Urothelium cell line (cell line): ENCODE data around the gene AUNIP.

Experiments used
- DNase-seq: peaks from one replicate; pipeline ENCODE4 v3.0.0; 2011; ENCODE audit warnings: low spot score, mixed read lengths
- FAIRE-seq: peaks from 2 replicates; lab custom pipeline; 2011; peaks lifted over from hg19 to GRCh38; lab: Jason Lieb, UNC

AUNIP gene

GRCh38 chr1:25890239-25891034 is 31.2 kb upstream of the AUNIP start:
- FAIRE-seq: peak; percentile 5

GRCh38 chr1:25889470-25889869 is 30.2 kb upstream of the AUNIP start:
- FAIRE-seq (no peak), DNase-seq (no peak)

More at GRCh38 chr1:25890239-25891034, 31.2 kb upstream of the AUNIP start:
- DNase-seq: peak; percentile 79

- no peak for FAIRE-seq
Observed at GRCh38 chr1:25888426-25888987, 29.2 kb upstream of the AUNIP start.

GRCh38 chr1:25885602-25886001 is 26.3 kb upstream of the AUNIP start:
- no peak for DNase-seq
- FAIRE-seq: no peak

More at GRCh38 chr1:25888426-25888987, 29.2 kb upstream of the AUNIP start:
- DNase-seq: no peak

GRCh38 chr1:25881266-25881665 is 22.0 kb upstream of the AUNIP start:
- no peak for DNase-seq
- FAIRE-seq: no peak

- FAIRE-seq: no peak
Observed at GRCh38 chr1:25880518-25880917, 21.3 kb upstream of the AUNIP start.

GRCh38 chr1:25879675-25880074 is 20.4 kb upstream of the AUNIP start:
- no peak for DNase-seq
- FAIRE-seq: no peak

More at GRCh38 chr1:25880518-25880917, 21.3 kb upstream of the AUNIP start:
- no peak for DNase-seq

- FAIRE-seq (no peak), DNase-seq (no peak)
Observed at GRCh38 chr1:25878690-25879089, 19.4 kb upstream of the AUNIP start.

GRCh38 chr1:25877155-25877554 is 17.9 kb upstream of the AUNIP start:
- DNase-seq (no peak), FAIRE-seq (no peak)

- FAIRE-seq: no peak
- DNase-seq: no peak
Observed at GRCh38 chr1:25876693-25877077, 17.4 kb upstream of the AUNIP start.

- DNase-seq: no peak
- no peak for FAIRE-seq
Observed at GRCh38 chr1:25875856-25876692, 16.8 kb upstream of the AUNIP start.

GRCh38 chr1:25875154-25875855 is 16.0 kb upstream of the AUNIP start, which contains the start of gene PAQR7:
TSS of gene PAQR7 (minus strand) at chr1:25875708. CDS start at chr1:25863839, 11,869 bp downstream.
- FAIRE-seq (no peak), DNase-seq (peak; percentile 83)

- FAIRE-seq (no peak), DNase-seq (no peak)
Observed at GRCh38 chr1:25874635-25875153, 15.4 kb upstream of the AUNIP start.

GRCh38 chr1:25874209-25874608 is 15.0 kb upstream of the AUNIP start:
- no peak for FAIRE-seq
- no peak for DNase-seq

GRCh38 chr1:25873120-25873519 is 13.9 kb upstream of the AUNIP start:
- no peak for DNase-seq
- FAIRE-seq: no peak

GRCh38 chr1:25872713-25873112 is 13.5 kb upstream of the AUNIP start:
- no peak for FAIRE-seq

GRCh38 chr1:25871704-25872494 is 12.6 kb upstream of the AUNIP start:
- DNase-seq (no peak), FAIRE-seq (no peak)

More at GRCh38 chr1:25872713-25873112, 13.5 kb upstream of the AUNIP start:
- no peak for DNase-seq

- FAIRE-seq (no peak), DNase-seq (no peak)
Observed at GRCh38 chr1:25871086-25871703, 11.9 kb upstream of the AUNIP start.

GRCh38 chr1:25870614-25871013 is 11.4 kb upstream of the AUNIP start:
- no peak for DNase-seq
- FAIRE-seq: no peak
